Left forelimb (tissue), 1 donor: ENCODE measurements around the gene TTC9C.
"Not testable (repeated sequence)": the region's sequence is repeated elsewhere in the genome, so short reads cannot be mapped to it uniquely, and the experiment has no call there.

Experiments
- DNase-seq: peaks from one replicate; pipeline ENCODE4 v3.0.0-alpha.2; 2018; ENCODE audit warnings: low spot score

Gene TTC9C, protein sequence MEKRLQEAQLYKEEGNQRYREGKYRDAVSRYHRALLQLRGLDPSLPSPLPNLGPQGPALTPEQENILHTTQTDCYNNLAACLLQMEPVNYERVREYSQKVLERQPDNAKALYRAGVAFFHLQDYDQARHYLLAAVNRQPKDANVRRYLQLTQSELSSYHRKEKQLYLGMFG

DNA sequence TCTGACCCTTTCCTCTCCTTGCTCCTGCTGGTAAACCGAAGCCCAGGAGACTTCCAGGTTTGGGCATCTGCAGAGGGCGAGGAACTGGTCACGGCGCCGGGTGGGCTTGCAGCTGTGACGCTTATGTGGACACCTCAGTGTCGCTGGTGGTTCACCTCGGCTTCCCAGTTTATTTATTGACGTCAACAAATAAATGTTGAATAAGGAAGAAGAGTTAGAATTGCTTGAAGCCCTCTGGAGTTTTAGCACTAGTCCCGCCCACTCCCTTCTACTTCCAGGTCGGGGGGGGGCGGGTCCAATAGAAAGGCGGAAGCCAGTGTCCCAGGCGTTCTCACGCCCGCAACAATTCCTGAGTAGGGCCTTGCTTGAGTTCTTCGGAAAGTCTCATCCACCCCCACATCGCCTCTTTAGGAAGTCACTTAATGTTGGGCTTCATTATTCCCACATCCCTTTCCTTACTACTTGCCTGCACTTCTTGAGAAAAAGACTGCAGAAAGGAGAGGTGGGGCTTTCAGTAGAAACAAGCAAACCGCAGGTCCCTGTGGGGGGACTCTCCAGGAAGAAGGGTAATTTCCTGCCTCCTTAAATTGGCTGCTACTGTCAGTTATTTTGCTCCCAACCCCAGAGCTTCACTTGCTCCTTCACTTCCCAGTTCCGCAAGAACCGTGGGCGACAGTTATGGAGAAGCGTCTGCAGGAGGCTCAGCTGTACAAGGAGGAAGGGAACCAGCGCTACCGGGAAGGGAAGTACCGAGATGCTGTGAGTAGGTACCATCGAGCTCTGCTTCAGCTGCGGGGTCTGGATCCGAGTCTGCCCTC, at the start of gene TTC9C:
Gene TTC9C, plus strand, starts transcription at position 316 of the 818 bp plus-strand sequence. Its CDS starts 363 bp downstream, at position 679.
- peak; percentile 91 for DNase-seq

DNA sequence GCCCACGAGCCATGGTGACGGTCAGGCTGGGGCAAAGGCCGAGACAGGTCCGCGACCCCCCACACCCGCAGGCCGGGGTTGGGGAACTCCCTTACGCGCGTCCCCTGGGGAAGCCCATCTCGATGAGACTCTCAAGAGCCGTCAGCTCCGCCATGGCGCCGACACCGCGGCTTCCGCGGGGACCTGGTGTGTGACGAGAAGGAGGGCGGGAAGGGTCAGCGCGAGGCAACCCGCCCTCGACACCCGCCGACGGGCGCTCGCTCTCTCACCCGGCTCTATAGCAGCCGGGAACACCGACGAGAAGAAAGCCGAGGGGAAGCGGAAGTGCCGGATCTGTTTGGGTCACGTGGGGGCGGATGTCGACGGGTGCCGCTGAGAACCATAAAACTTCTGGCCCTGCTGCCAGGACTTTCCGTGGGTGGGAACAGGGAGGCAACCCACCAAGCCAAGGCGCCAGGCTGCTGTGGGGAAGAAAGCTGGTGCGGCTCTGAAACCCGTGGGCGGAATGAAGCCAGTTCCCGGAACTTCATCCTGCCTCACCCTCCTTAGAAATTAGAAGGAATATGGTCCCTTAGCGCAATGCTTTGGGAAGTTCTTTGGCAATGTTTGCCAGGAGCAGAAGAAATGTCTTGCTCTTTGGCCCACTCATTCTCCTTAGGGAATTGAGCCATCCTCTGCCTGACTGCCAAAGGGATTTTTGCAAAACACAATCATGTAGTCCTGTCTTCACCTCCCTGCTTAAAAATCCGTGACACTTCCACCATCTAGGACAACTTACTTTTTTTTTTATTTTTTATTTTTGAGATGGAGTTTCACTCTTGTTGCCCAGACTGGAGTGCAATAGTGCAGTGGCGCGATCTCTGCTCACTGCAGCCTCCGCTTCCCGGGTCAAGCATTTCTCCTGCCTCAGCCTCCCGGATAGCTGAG, 49.3 kb upstream of the TTC9C start, which contains the start of gene UBXN1:
Gene UBXN1, minus strand, starts transcription at position 304 of the 927 bp plus-strand sequence. Its CDS starts 150 bp downstream, at position 154.
- DNase-seq = peak; percentile 97

DNA sequence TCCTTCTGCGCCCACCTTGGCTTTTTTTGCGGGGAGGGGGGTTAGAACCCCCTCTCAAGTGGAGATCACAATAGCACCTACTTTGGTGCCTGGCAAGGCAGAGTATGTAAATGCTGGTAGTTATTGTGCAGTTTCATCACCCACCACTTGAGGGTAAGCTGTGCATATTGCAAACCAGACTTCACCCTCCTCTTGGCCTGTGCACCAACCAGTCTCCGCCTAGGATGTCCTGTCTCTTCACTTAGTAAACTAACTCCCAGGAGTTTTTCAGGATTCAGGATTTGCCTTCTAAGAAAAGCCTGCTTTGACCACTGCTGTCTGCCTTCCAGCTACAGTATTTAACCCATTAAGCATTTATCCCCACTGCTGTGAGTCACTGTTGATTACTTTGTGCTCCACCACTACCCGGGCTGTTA, 47.5 kb upstream of the TTC9C start:
- no peak for DNase-seq

DNA sequence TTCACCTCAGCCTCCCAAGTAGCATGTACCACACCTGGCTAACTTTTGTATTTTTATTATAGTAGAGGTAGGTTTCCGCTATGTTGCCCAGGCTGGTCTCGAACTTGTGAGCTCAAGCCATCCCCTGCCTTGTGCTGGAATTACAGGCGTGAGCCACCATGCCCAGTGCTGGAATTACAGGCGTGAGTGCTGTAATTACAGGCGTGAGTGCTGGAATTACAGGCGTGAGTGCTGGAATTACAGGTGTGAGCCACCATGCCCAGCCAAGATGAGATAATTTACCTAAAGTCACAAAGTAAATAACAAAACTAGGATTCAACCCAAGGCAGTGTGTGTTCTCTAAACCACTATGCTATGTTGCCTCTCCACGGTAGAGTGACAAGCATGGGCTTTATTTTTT, 45.8 kb upstream of the TTC9C start:
- DNase-seq = no peak

DNA sequence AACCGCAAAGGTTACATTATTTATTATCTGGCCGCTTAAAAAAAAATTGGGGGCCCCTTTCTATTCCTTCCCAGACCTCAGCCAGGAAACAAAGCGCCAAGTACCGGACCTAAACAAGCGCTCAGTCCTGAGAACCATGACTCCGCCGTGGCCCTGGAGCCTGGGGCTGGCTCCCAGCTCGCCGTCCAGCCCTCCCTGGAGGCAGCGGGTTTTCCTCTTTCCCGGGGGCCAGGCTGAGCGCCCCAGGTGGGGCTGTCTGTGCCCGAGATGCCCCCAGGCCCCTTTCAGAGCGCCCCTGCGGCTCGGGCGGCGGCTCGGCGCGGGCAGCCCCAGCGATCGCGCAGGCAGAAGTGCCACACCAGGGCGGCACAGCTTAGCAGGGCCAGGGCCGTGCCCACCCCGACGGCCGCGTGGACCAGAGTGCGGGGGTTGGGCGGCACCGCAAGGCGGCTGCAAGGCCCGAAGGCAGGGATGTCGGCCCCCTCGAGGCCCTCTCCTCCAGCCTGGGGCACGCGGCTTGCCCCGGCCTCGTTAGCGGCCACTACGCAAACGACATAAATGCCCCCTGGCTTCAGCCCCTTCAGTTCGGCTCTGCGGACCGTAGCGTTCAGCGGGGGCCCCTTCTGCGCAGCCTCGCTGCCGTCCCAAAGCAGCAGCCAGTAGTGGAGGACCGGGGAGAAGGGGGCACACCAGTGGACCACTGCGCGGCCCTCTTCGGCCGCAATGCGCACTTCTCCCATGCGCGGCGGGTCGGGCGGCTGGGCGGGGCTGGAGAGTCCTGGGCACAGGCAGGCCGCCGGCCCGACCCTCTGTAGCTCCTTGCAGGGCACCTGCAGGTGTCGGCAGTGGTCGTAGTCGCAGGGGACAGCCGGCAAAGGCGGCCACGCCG, 40.5 kb upstream of the TTC9C start:
- DNase-seq = no peak

DNA sequence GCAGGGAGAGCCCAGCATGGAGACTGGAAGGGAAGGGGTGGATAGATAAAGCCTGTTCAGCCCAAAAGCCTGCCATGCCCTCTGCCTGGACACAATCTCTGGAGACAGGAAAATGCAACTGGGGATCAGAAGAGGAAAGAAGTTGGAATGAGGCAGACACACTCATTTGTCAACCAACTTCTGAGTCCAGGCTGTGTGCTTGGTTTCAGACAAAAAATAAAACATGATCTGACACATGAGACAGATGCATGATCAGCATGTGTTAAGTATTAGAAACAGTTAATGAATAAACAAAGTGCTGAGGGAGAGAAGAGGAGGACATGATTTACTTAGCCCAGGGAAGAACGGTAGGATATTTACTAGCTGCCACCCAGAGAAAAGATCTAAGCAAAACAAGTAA, 39.8 kb upstream of the TTC9C start:
- DNase-seq = no peak

DNA sequence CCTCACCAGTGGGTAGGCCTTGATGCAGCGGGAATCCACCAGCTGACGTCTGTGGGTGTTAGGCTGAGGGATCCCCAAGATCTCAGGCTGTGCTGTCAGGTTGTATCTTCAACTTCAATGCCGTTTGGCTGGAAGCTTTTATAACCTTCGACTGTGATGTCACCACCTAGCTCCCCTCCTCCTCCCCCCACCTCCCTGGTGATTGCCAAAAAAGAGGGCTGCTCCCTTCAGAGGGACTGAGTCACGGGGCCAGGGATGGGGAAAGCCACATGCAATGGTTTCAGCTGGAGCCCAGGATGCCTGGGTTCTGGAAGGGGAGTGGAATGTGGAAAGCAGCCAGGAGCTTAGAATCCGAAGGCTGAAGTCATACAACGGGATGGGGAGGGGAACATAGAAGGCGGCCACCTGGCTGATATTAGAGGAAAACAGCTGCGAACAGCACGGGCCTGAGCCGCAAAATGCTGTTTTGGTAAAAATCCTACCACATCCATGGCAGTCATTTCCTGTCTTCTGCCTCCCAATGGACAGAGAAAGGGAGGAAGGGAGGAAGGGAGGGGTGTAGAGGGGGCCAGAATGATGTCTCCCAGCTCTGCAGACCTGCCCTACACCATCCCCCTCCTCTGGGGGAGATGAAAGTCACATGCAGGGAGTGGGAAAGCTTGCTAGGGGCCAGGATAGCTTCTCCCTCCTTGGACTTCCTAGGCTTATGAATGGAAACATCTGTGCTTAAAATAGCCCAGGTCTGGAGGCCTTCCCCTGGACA, 38.7 kb upstream of the TTC9C start, which contains the start of gene LRRN4CL:
Gene LRRN4CL, minus strand, starts transcription at position 110 of the 763 bp plus-strand sequence. CDS start 1,022 bp downstream, outside the sequence.
- DNase-seq = peak; percentile 85

DNA sequence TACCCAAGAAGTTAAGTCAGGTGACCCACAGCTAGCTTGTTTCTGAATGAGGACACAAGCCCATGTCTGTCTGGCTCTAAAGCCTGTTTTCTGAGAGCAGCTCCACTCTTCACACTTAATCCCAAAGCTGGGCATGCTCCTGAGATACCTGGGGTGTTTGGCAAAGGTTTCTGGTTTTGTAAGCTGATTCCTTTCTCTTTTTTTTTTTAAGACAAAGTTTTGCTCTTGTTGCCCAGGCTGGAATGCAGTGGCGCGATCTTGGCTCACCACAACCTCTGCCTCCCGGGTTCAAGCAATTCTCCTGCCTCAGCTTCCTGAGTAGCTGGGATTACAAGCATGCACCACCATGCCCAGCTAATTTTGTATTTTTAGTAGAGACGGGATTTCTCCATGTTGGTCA, 34.7 kb upstream of the TTC9C start:
- DNase-seq = not testable (repeated sequence)

DNA sequence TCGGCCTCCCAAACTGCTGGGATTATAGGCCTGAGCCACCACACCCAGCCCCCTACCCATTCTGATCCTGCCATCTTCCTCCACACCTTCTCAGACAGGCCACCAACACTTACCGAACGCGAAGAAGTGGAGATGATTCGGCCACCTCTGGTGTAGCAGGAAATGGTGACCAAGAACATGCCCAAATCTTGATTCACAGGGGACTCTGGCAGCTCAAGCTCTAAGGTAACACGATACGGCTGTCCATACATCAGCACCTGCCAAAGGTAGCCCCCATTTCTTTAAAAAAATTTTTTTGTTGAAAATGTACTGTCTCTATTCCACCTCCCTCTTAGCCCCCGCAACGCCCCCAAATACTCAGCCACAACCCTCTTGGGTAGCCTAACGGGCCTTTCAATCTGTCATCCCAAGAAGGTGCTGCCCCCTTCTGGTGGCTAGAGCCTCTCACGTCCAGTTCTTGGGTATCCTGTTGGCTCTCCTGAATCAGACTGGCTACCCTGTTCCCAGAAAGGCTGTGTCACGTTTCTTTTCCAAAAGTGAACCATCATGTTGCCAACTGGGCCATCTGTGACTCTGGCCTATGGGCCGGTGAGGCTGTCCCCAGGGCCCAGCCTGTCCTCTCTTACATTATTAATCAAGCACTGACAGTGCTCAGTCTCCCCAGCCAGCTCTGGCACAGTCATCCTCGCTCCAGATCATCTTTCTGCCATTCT, 33.7 kb upstream of the TTC9C start:
- DNase-seq = peak; percentile 78

DNA sequence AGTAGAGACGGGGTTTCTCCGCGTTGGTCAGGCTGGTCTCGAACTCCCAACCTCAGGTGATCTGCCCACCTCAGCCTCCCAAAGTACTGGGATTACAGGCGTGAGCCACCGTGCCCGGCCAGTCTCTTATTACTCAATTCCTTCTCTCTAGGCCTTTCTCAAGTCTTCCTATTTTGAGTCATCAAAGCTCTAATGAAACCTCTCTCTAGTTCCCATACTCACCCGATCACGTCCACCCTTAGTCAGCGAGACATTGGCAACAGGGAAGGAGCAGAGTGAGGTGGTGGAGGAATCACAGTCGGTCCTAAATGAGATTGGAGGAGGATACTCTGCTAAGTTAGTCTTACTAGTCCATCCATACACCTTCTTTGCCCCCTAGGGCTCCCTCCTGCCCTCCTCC, 26.0 kb upstream of the TTC9C start:
- DNase-seq = no peak

DNA sequence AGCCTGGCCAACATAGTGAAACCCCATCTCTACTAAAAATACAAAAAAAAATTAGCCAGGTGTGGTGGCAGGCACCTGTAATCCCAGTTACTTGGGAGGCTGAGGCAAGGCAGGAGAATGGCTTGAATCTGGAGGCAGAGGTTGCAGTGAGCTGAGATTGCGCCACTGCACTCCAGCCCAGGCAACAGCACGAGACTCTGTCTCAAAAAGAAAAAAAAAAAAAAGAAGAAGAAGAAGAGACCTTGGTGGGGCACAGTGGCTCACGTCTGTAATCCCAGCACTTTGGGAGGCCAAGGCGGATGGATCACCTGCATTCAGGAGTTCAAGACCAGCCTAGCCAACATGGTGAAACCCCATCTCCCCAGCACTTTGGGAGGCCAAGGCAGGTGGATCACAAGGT, 24.4 kb upstream of the TTC9C start:
- DNase-seq = not testable (repeated sequence)

DNA sequence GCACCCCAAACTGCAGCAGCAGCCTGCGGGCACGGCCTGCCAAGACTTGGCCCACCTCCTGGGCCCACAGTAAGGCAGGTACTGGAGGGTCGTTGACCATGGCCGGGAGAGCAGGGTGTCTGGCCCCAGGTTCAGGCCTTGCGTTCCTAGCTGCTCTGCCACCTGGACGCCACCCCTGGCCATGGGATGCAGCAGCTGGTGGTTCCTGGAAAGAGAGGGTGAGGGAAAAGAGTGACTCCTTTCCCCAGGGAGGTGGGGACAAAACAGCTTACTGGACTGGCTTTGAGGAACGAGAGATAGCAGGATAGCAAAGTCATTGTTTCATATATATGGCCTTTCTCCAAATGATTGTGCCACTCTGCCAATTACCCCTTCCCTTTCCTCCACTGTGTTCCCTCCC, 22.9 kb upstream of the TTC9C start:
- no peak for DNase-seq

DNA sequence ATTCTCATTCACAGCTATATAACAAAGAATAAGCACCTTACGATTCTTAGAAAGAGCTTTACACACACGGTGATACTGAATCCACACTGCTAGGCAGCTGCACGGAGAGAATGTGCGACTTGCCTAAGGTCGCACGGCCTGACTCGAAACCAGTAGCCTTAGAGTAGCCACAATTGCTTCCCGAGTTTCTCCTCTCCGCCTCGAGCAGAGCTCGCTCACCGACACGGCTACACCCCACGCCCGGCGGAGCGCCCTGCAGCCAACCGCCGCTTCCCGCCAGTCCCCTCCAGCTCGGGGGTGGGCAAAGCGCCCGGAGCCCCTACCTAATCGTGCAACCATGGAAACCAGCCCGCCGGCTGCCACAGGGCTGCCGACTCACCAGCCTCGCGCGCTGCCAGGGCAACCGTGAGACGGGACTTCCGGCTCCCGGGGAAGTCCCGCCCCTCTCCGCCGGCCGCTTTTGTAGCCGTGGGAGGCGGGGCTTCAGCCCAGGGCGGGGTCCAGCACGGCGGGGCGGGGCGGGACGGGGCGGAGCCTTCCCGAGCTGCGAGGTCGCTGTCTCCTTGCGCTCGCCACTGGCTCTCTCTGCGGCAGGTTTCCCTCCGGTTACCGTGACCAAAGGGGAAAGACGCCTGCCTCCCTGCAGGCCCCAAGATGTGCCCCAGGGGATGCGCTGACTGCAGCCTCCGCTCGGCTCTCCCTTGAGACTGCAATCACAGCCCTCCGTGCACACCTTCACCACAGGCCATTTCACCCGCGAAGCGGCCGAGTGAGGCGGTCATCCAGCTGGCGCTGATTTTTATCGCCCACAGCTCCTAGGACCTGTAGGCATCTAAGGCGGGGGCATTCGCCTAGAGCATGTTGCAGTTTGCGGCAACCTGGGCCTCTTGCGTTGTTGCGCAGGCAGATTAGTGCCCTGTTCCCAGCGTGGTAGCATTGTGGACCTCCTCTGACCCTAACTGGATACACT, 22.1 kb upstream of the TTC9C start:
- DNase-seq = peak; percentile 97

DNA sequence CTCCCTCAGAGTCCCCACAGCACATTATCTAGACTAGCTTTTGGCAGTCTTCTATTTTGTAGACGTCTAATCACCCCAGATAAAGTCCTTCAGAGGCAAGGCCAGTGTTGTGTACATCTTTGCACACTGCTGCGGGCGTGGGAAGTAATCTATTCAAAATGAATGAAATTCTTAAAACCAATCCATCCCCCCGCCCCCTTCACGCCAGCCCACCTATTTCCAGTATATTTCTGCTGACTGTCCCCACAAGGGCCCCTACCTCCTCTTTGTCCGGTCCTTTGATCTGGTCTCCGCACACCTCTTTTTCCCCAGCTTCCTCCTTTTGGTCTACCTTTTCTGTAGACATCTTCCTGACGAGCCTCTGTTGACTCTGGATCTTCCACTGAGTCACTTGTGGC, 21.4 kb upstream of the TTC9C start:
- DNase-seq = no peak

DNA sequence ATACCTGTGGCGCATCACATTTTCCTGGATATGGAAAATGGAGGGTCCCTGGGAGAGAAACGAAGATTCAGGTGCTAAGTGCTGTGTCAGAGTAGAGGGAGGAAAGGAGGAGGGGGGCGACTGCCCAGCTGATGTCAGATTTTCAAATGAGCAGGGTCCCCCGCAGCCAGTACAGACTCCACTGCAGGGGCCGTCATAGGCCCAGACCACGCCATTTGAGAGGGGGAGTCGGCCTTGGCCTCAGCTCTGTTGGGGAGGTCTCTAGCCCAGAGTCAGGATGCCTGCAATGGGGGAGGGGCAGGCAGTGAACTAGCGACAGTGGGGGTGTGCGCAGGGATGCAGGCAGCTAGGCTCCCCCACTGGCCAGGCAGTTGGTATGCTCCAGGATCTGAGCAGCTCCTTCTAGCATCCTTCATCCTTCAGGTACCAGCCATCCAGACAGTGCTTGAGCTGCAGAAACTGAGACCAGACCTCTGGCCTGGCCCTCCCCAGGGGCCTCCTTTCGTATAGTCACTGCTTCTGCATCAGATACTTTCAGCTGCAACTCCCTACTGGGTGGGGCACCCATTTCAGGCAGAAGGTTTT, 20.9 kb upstream of the TTC9C start, which contains the start of the genes BSCL2 and GNG3:
Gene BSCL2, minus strand, starts transcription at position 148 of the 585 bp plus-strand sequence. CDS start 229 bp downstream, outside the sequence.
Gene GNG3, plus strand, starts transcription at position 400 of the 585 bp plus-strand sequence. CDS start 620 bp downstream, outside the sequence.
- no peak for DNase-seq

DNA sequence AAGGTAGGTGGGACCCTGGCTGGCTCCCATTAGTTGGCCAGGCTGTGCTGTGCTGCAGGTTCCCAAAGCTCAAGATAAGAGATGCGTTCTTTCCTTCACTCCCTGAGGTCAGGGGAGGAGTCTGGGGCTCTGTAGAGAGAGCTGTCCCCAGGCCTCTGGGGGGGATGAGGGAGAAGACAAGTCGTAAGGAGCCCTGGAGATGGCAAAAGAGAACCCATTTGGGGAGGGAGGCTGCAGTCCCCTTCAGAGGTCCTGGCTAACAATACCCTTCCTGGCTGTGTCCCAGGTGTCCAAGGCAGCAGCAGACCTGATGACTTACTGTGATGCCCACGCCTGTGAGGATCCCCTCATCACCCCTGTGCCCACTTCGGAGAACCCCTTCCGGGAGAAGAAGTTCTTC, 19.9 kb upstream of the TTC9C start:
- no peak for DNase-seq

DNA sequence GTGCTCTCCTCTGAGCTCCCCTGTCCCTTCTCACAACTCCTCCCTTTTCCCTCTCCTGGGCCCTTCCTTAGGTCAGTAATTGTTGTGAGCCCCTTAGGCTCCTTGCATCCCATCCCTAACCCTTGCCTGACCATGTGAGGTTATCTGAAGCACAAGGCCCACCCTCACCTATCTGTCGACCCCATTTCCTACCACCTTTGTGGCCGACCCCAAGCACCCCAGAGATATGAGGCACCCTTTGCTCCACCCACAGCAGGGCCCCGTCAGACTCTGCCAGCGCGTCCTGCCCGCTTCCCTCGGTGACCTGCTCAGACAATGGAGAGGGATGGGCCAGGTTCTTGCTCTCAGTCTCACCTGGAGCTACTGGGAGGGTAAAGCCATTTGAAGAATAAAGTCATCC, 19.5 kb upstream of the TTC9C start:
- no peak for DNase-seq
